Adrenal gland (tissue), 12 donors: Measurements from ENCODE around the gene ALDH3B1. TPM values are rescaled to one million over a fixed set of nuclear protein-coding genes. Genes with fewer than 3 reads are reported as not detected.

Experiments used
- DNase-seq, 7 donors: peaks; one replicate each; pipeline ENCODE4 v3.0.0-alpha.2; 2019 to 2020
- H3K27ac ChIP-seq, 5 donors: fragments of 200-600 bp; sonication (generic) in 4 of 5; 1 replicate in 3 of 5; 2 replicates in 2 of 5; pipeline versions ENCODE4 v1.5.1 to v1.8.0; 2016 to 2020; ENCODE audit warnings: mild to moderate bottlenecking in 1 of 5
- H3K27me3 ChIP-seq: fragments of 200-600 bp; 2 replicates; pipeline ENCODE4 v1.8.0; 2021
- H3K36me3 ChIP-seq, 2 donors: fragments of 200-600 bp; replicated peaks in 1 of 2; 1 replicate in 1 of 2; 2 replicates in 1 of 2; pipeline versions ENCODE4 v1.5.1 to v1.8.0; 2018 to 2022
- H3K4me1 ChIP-seq, 2 donors: fragments of 200-600 bp; replicated peaks in 1 of 2; 1 replicate in 1 of 2; 2 replicates in 1 of 2; pipeline versions ENCODE4 v1.5.1 to v1.8.0; 2018 to 2021
- H3K4me3 ChIP-seq, 4 donors: fragments of 200-600 bp; sonication (generic) in 3 of 4; one replicate each; pipeline ENCODE4 v1.5.1; 2016 to 2018
- H3K9me3 ChIP-seq, 3 donors: fragments of 200-600 bp; sonication (generic) in 1 of 3; replicated peaks in 1 of 3; 1 replicate in 2 of 3; 2 replicates in 1 of 3; pipeline versions ENCODE4 v1.5.1 to v1.8.0; 2016 to 2021
- POLR2A ChIP-seq, 2 donors: fragments of 450-650 bp; IDR thresholded peaks; one replicate each; pipeline ENCODE4 v1.6.1; 2017; ENCODE audit warnings: antibody characterized with exemption in 2 of 2, mild to moderate bottlenecking in 2 of 2, moderate library complexity in 1 of 2
- WGBS, 4 donors: extraction: QIAGEN DNeasy Blood & Tissue Kit in 2 of 4; methylation state at CpG; one replicate each; pipeline versions ENCODE4 v1.1.5 to v1.1.7; 2013 to 2017; 5-methylcytosine and 5-hydroxymethylcytosine counted together
- intact Hi-C, 2 donors: fragments of 100-400 bp; cut with DNase I; formaldehyde crosslinking; loops; one replicate each; pipeline versions ENCODE4 v1.14.1 to v1.15.0; 2022 to 2023
- polyA plus RNA-seq, 3 donors: library from polyadenylated mRNA; stranded (reverse); fragments of 200-250 nt in 2 of 3; fragments of 350-450 nt in 1 of 3; fragmentation: Illumina TruSeq in 1 of 3; extraction: RNeasy Lipid Tissue Mini Kit (QIAGEN cat#74804) in 1 of 3; gene quantifications; one replicate each; pipeline ENCODE4 v1.2.3, GENCODE V29; 2013 to 2014
- total RNA-seq, 9 donors: library from RNA; depleted of rRNA in 4 of 9; stranded (reverse); fragments of >200 nt in 4 of 9; fragments of 120-200 nt in 1 of 9; fragmentation: NEBNext Ultra II Directional in 1 of 9; extraction: Animal tissue kit (Norgen Biotek cat#: 25700) in 1 of 9; gene quantifications; one replicate each; pipeline versions ENCODE4 v1.1.0 to v1.2.4, GENCODE V29; 2013 to 2023
- TF ChIP-seq, protein P1 (sequence below), 6 experiments: fragments of 450-650 bp in 4 of 6; fragments of 200-600 bp in 2 of 6; sonication (generic) in 1 of 6; IDR thresholded peaks; 1 replicate in 5 of 6; 2 replicates in 1 of 6; pipeline versions ENCODE4 v1.5.1 to v1.8.0; 2016 to 2021; ENCODE audit warnings: antibody characterized with exemption in 6 of 6, mild to moderate bottlenecking in 2 of 6, moderate library complexity in 1 of 6
- donor health status: healthy with polysubstance abuse.
- donor health status: Bipolar disorder and iron deficiency.
- donor health status: DM: yes; HTN: yes; CAD: no.
- donor health status: DM: no; HTN: no; CAD: no.
- donor health status: DM: no; HTN: no; CAD: no.
- donor health status: DM: yes; HTN: yes; CAD: no.

The ALDH3B1 gene
- total and polyA plus RNA-seq, 12 donors: 0.72 to 70.3 (median 51.6) TPM

DNA sequence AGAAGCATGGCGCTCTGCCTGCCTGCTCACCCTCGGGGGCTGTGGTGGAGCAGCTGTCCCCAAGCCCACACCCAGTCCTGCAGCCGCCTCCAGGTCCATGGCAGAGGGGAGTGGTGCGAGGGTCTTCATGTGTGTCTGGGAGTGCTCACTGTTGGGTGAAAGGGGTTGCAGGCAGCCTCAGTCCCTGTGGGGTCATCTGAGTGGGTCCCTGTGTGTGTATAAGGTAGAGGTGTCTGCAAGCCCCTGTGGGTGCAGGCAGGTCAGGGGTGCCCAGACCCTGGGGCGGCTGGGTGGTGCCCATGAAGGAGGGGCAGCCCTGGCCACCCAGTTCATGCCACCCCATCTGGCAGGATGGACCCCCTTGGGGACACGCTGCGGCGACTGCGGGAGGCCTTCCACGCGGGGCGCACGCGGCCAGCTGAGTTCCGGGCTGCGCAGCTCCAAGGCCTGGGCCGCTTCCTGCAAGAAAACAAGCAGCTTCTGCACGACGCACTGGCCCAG lies 4.9 kb downstream of the ALDH3B1 start:
- no peaks in the 10 kb centered on the region for H3K9me3 ChIP-seq
- H3K27ac ChIP-seq: peak overlapping the region; percentile 23 to 99 (median 88)
- no peaks in the 10 kb centered on the region for H3K27me3 ChIP-seq
- no peak overlapping the region for H3K4me3 ChIP-seq
- no peaks in the 10 kb centered on the region for H3K36me3 ChIP-seq
- DNase-seq: no peak
- peaks cover 50 to 72% of the 10 kb centered on the region in 2 donors for H3K4me1 ChIP-seq
- intact Hi-C loops: loop anchor here in 1 of 2 donors (10.0 kb wide), 1 partner anchor 190 kb away; no protein-coding TSS in a partner anchor
- TF ChIP-seq POLR2A (IDR thresholded peaks at IDR 0.05): no peak
- TF ChIP-seq, protein P1, sequence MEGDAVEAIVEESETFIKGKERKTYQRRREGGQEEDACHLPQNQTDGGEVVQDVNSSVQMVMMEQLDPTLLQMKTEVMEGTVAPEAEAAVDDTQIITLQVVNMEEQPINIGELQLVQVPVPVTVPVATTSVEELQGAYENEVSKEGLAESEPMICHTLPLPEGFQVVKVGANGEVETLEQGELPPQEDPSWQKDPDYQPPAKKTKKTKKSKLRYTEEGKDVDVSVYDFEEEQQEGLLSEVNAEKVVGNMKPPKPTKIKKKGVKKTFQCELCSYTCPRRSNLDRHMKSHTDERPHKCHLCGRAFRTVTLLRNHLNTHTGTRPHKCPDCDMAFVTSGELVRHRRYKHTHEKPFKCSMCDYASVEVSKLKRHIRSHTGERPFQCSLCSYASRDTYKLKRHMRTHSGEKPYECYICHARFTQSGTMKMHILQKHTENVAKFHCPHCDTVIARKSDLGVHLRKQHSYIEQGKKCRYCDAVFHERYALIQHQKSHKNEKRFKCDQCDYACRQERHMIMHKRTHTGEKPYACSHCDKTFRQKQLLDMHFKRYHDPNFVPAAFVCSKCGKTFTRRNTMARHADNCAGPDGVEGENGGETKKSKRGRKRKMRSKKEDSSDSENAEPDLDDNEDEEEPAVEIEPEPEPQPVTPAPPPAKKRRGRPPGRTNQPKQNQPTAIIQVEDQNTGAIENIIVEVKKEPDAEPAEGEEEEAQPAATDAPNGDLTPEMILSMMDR (IDR thresholded peaks at IDR 0.05): no peak
- 83 to 84% methylated on average over 19 of the region's 19 CpGs; no CpG with 5 or more reads in 2 of the 4 donors for WGBS, 4 donors

DNA sequence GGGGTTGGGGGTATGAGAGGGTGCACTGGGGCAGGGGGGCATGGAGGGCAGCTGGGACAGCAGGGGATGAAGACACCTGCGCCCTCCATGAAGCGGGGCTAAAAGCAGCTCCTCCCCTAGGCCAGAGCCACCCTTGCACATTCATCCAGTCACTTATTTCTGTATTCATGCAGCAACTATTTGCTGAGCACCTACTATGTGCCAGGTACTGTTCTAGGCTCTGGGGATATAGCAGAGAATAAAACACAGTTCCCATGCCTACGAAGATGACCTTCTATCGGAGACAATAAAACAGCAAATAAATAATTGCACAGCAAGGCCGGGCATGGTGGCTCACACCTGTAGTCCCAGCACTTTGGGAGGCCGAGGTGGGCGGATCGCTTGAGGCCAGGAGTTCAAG lies 5.3 kb downstream of the ALDH3B1 start:
- WGBS, 4 donors: 87 to 93% (median 91%) methylated on average over 5 to 8 of the region's 8 CpGs
- intact Hi-C loops: loop anchor here in 1 of 2 donors (10.0 kb wide), 1 partner anchor 189 kb away; no protein-coding TSS in a partner anchor
- no peaks in the 10 kb centered on the region for H3K36me3 ChIP-seq
- peaks cover 45 to 72% of the 10 kb centered on the region in 2 donors for H3K4me1 ChIP-seq
- no peak for DNase-seq
- H3K4me3 ChIP-seq: no peak overlapping the region
- peak overlapping the region in 1 of 5 donors; percentile 99 for H3K27ac ChIP-seq
- H3K9me3 ChIP-seq: no peaks in the 10 kb centered on the region
- TF ChIP-seq POLR2A (IDR thresholded peaks at IDR 0.05): no peak
- TF ChIP-seq, protein P1 (IDR thresholded peaks at IDR 0.05): no peak
- H3K27me3 ChIP-seq: no peaks in the 10 kb centered on the region

DNA sequence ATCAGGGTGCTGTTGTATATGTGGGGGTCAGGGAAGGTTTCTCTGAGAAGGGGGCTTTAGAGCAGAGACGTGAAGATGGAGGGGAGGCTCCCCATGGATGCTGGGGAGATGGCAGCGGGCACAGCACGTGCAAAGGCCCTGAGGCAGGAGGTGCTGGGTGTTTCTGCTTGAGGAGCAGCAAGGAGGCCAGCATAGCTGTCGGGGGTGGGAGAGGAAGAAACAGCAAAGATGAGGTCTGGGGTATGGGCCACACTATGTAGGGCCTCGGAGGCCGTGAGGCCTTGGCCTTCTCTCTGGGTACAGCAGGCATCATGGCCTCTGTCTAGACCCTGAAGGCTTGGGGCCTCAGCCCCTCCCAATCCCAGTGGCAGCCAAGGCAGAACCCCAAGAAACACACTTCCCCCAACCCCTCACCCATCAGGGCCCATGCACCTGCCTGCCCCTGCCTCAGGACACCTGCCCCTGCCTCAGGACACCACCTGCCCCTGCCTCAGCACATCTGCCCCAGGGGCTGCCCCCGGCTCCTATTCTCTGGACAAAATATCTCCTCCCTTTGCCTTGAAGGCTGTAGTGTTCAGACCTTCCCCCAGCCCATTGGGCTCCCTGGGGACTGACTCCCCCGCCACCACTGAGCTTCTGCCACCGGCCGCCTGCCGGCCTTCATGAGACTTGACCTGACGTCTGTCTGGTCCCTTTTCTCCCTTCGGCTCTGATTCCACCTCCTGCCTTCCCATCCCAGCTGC lies 6.2 kb downstream of the ALDH3B1 start:
- Histone ChIP-seq H3K36me3 (no peaks in the 10 kb centered on the region), H3K4me1 (peaks cover 36 to 71% of the 10 kb centered on the region in 2 donors), H3K27me3 (no peaks in the 10 kb centered on the region), H3K27ac (peak overlapping the region in 3 of 5 donors; percentile 34 to 59 (median 41)), H3K9me3 (no peaks in the 10 kb centered on the region), H3K4me3 (no peak overlapping the region)
- intact Hi-C loops: loop anchor here in 1 of 2 donors (10.0 kb wide), 1 partner anchor 188 kb away; no protein-coding TSS in a partner anchor
- TF ChIP-seq, protein P1 (IDR thresholded peaks at IDR 0.05): peak in 2 of 6 experiments; percentile 19 to 22
- TF ChIP-seq POLR2A (IDR thresholded peaks at IDR 0.05): no peak
- WGBS, 4 donors: 51 to 70% (median 64%) methylated on average over 10 to 13 of the region's 13 CpGs
- peak in 1 of 7 donors; percentile 32 for DNase-seq
